Lung (tissue), 12 donors: ENCODE results near the gene PAX2. TPM values are rescaled to one million over a fixed set of nuclear protein-coding genes. Genes with fewer than 3 reads are reported as not detected.

Source experiments
- ATAC-seq: fragments of 200-7000 bp; cut with Tn5 transposase; one replicate; pipeline ENCODE4 v1.9.1; 2020; ENCODE audit warnings: moderate number of reproducible peaks; ENCODE audit not compliant: insufficient read depth, low FRiP score
- DNase-seq, 3 donors: peaks; one replicate each; pipeline ENCODE4 v3.0.0-alpha.2; 2013 to 2017
- H3K27ac ChIP-seq, 2 donors: one replicate each; pipeline ENCODE4 v1.5.1; 2013; ENCODE audit warnings: mild to moderate bottlenecking in 2 of 2, moderate library complexity in 2 of 2, control low read depth in 1 of 2, inconsistent platforms in 1 of 2, low read depth in 1 of 2, low read length in 1 of 2
- H3K27me3 ChIP-seq, 3 donors: one replicate each; pipeline ENCODE4 v1.5.1; 2013; ENCODE audit warnings: low read length in 2 of 3; ENCODE audit not compliant: control insufficient read depth in 3 of 3, insufficient read depth in 3 of 3
- H3K36me3 ChIP-seq, 4 donors: one replicate each; pipeline ENCODE4 v1.5.1; 2013; ENCODE audit warnings: low read length in 4 of 4, mild to moderate bottlenecking in 1 of 4, moderate library complexity in 1 of 4; ENCODE audit not compliant: control insufficient read depth in 4 of 4, insufficient read depth in 4 of 4
- H3K4me1 ChIP-seq, 5 donors: one replicate each; pipeline ENCODE4 v1.5.1; 2013; ENCODE audit warnings: low read length in 5 of 5, mild to moderate bottlenecking in 2 of 5, moderate library complexity in 1 of 5; ENCODE audit not compliant: control insufficient read depth in 5 of 5, insufficient read depth in 5 of 5
- H3K4me3 ChIP-seq: one replicate; pipeline ENCODE4 v1.5.1; 2013; ENCODE audit warnings: mild to moderate bottlenecking, control low read depth, moderate library complexity
- H3K9ac ChIP-seq, 2 donors: one replicate each; pipeline ENCODE4 v1.5.1; 2013; ENCODE audit warnings: low read length in 2 of 2, control low read depth in 1 of 2; ENCODE audit not compliant: insufficient read depth in 1 of 2
- H3K9me3 ChIP-seq, 4 donors: one replicate each; pipeline ENCODE4 v1.5.1; 2013; ENCODE audit warnings: low read length in 3 of 4, mild to moderate bottlenecking in 1 of 4, moderate library complexity in 1 of 4; ENCODE audit not compliant: control insufficient read depth in 4 of 4, insufficient read depth in 3 of 4
- CTCF ChIP-seq: IDR thresholded peaks from 2 replicates; pipeline ENCODE4 v1.5.1; 2012; ENCODE audit warnings: mild to moderate bottlenecking; ENCODE audit errors: control extremely low read depth, extremely low read depth
- WGBS, 2 donors: extraction: QIAGEN DNeasy Blood & Tissue Kit; methylation state at CpG; one replicate each; pipeline ENCODE4 v1.1.7; 2013; 5-methylcytosine and 5-hydroxymethylcytosine counted together
- polyA plus RNA-seq, 2 donors: library from polyadenylated mRNA; stranded (reverse); fragments of 200-250 nt; gene quantifications; one replicate each; pipeline ENCODE4 v1.2.1, GENCODE V29; 2013
- total RNA-seq, 2 donors: library from RNA; depleted of rRNA in 1 of 2; stranded (reverse); fragments of >200 nt in 1 of 2; gene quantifications; one replicate each; pipeline ENCODE4 v1.2.1, GENCODE V29; 2014 to 2021
- donor health status: control.
- donor health status: control.
- donor health status: Bipolar disorder and iron deficiency.
- donor health status: healthy.
- donor health status: DM: yes; HTN: yes; CAD: no.

PAX2 gene
- total and polyA plus RNA-seq, 4 donors = not detected

- Histone ChIP-seq H3K4me1 (no peaks in the 10 kb centered on the region), H3K9ac (no peak overlapping the region), H3K4me3 (no peak overlapping the region), H3K36me3 (no peaks in the 10 kb centered on the region), H3K27me3 (peaks cover 2 to 55% (median 33%) of the 10 kb centered on the region in 3 donors), H3K9me3 (peaks cover 0 to 2% (median 0%) of the 10 kb centered on the region in 4 donors), H3K27ac (no peak overlapping the region)
- 61 to 64% methylated on average over 10 of the region's 10 CpGs for WGBS, 2 donors
- TF ChIP-seq CTCF = no peak
- ATAC-seq (no peak), DNase-seq (no peak)
Measured at GRCh38 chr10:100766693-100767421, 21.5 kb downstream of the PAX2 start.

- no peak for ATAC-seq
- Histone ChIP-seq H3K36me3 (no peaks in the 10 kb centered on the region), H3K9ac (no peak overlapping the region), H3K27ac (no peak overlapping the region), H3K9me3 (peaks cover 0 to 2% (median 0%) of the 10 kb centered on the region in 4 donors), H3K4me3 (no peak overlapping the region), H3K4me1 (no peaks in the 10 kb centered on the region), H3K27me3 (peaks cover 2 to 52% (median 30%) of the 10 kb centered on the region in 3 donors)
- WGBS, 2 donors = 82 to 87% methylated on average over 5 of the region's 5 CpGs
- TF ChIP-seq CTCF = no peak
- no peak for DNase-seq
Measured at GRCh38 chr10:100767422-100767775, 22.0 kb downstream of the PAX2 start.

DNA sequence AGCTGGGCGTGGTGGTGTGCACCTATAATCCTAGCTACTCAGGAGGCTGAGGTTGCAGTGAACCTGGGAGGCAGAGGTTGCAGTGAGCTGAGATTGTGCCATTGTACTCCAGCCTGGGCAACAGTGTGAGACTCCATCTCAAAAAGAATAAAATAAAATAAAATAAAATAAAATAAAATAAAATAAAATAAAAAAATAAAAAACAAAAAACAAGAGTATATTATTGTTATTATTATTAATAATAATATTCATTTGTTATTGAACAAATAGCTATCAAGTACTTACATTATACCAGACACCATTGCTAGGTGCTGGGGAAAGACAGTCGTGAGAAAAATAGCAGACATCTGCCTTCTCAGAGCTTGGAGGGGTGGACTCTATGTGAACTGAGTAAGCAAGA, 24.1 kb downstream of the PAX2 start:
- Histone ChIP-seq H3K27ac (no peak overlapping the region), H3K9ac (no peak overlapping the region), H3K9me3 (peaks cover 0 to 2% (median 0%) of the 10 kb centered on the region in 4 donors), H3K36me3 (no peaks in the 10 kb centered on the region), H3K4me3 (no peak overlapping the region), H3K27me3 (peaks cover 2 to 48% (median 23%) of the 10 kb centered on the region in 3 donors), H3K4me1 (no peaks in the 10 kb centered on the region)
- DNase-seq = no peak
- WGBS, 2 donors = 95% methylated on average over 2 of the region's 2 CpGs
- TF ChIP-seq CTCF = no peak
- no peak for ATAC-seq
